PFSK-1 (cell line): ENCODE data around the gene DIAPH3.

Experiments used
- FOXP2 ChIP-seq: optimal IDR thresholded peaks from 2 replicates; pipeline ENCODE3; 2011; ENCODE audit warnings: borderline replicate concordance, control low read depth, inconsistent platforms; ENCODE audit not compliant: insufficient read depth; ENCODE audit errors: extremely low read length, extremely low read depth
- POLR2AphosphoS5 ChIP-seq: IDR thresholded peaks from 2 replicates; pipeline ENCODE4 v1.6.1; 2012; ENCODE audit warnings: low read depth, mild to moderate bottlenecking, control low read depth, low read length, moderate library complexity
- REST ChIP-seq, 2 experiments: IDR thresholded peaks; 2 replicates each; pipeline versions ENCODE4 v1.6.1 to v1.8.0; 2011 to 2012; ENCODE audit warnings: low read depth in 2 of 2, low read length in 2 of 2, control low read depth in 1 of 2, inconsistent platforms in 1 of 2, mild to moderate bottlenecking in 1 of 2, moderate library complexity in 1 of 2; ENCODE audit not compliant: insufficient read depth in 1 of 2
- TAF1 ChIP-seq: IDR thresholded peaks from 2 replicates; pipeline ENCODE4 v1.6.1; 2012; ENCODE audit warnings: low read length, control low read depth, borderline replicate concordance; ENCODE audit not compliant: insufficient read depth

GRCh38 chr13:60099631-60100420 is 63.9 kb downstream of the DIAPH3 start:
- TF ChIP-seq FOXP2 = no peak
- no peak for TF ChIP-seq POLR2AphosphoS5
- no peak for TF ChIP-seq TAF1
- TF ChIP-seq REST (IDR thresholded peaks at IDR 0.05; ENCODE audit: insufficient read depth in 1 of 2, low read depth in 2 of 2, low read length in 2 of 2) = no peak
